DMS153 treated with DMSO at 0.1 percent for 48 hours (cell line): ENCODE results near the gene ACIN1.

ENCODE experiments used
- DNase-seq: peaks from one replicate; lab custom pipeline; 2025; ENCODE audit not compliant: unreplicated experiment; lab: John Stamatoyannopoulos, UW

ACIN1 gene

GRCh38 chr14:23045419-23046357 lies 49.2 kb downstream of the ACIN1 start:
- DNase-seq: no peak

DNA sequence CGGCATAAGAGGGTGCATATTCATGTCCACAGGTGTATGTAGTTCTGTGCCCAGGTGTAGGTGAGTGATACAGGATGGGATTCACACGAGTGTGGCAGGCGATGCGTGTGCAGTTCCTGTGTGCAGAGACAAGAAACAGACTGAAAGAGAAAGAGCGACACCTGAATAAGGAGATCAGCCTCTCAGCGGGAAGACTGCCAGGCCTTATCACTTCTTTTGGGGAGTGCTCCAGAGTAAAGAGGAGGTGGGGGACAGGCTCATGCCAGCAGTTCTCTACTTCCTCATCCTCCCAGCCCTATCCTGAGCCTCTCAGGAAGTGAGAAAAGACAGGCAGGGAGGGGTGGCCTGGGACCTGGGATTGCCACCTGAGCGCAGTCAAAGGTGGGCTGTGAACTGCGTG lies 50.1 kb downstream of the ACIN1 start:
- DNase-seq: no peak

GRCh38 chr14:23043754-23044153 lies 51.2 kb downstream of the ACIN1 start:
- DNase-seq: no peak

DNA sequence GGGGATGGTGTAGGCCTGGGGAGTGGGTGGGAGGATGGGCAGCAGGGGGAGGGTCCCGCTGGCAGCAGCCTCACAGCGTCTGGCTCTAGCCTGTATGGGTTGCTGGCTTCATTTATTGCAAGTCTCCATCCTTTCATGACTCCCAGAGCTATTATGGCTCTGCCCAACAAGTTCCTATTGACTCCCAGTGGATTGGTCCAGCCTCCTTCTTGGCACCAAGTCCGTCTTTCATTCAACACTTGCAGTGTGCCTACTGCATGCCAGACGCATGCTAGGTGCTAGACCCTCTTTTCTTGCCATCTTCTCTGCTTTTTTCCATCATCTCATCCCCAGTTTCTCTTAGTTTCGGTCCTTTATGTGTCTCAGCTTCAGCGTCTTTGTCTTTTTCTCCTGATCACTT lies 51.8 kb downstream of the ACIN1 start:
- DNase-seq: no peak

- no peak for DNase-seq
These were observed 52.6 kb downstream of the ACIN1 start, which contains the start of gene PSMB11 for GRCh38 chr14:23042162-23042965. Gene PSMB11 (plus strand): TSS chr14:23042212. CDS start chr14:23042226, 14 bp downstream.

GRCh38 chr14:23041729-23042128 lies 53.2 kb downstream of the ACIN1 start:
- no peak for DNase-seq

- no peak for DNase-seq
These were observed 54.8 kb downstream of the ACIN1 start for GRCh38 chr14:23040100-23040499.

DNA sequence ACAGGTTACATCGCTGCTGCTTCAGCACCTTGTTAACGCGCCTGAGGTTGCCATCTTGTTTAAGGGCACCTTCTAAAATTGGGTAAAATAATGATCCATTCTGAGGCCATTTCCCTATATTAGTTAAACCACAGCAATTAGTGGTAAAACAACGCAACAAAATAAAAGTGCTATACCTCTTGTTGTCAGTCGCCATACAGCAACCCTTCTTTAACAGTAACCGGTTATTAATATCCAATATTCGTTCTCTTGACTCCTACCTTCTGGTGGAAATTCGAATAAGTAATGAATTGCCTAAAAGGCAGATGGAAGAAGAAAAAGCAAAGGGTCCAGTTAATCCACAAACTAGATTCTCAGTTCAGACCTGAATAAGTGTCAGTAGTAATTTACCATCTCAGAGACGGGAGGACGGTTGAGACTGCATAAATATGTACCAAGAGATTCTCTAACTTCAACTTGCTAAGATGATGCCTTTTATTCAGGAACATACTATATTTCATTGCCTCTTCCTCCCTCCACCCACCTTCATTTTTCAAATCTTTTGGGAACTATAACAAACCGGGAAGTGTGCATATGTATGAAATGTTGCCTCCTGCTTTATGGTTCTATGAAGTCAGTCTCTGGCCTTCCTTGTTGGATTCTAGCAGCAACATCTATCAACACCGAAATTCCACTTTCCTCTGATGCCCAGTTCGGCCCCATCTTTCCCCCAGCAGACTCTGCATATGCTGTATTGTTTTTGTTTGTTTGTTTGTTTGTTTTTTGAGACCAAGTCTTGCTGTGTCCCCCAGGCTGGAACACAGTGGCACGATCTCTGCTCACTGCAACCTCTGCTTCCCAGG lies 59.4 kb downstream of the ACIN1 start:
- no peak for DNase-seq

GRCh38 chr14:23034498-23035302 lies 60.2 kb downstream of the ACIN1 start, which contains the start of gene PSMB5:
Gene PSMB5 (minus strand): TSS chr14:23034900. CDS start chr14:23034881, 19 bp downstream.
- DNase-seq: no peak

GRCh38 chr14:23033801-23034497 lies 61.0 kb downstream of the ACIN1 start:
- no peak for DNase-seq

DNA sequence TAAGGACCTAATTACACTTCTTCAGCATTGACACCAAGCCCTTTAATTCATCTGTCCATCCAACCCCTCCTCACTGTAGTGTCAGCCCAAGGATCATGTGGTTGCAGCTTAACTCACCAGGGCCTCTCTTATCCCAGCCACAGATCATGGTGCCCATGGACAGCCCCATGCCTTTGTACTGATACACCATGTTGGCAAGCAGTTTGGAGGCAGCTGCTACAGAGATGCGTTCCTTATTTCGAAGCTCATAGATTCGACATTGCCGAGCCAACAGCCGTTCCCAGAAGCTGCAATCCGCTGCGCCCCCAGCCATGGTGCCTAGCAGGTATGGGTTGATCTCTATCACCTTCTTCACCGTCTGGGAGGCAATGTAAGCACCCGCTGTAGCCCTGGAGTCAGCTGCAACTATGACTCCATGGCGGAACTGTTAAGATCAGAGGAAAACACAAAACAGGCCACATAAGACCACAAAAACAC lies 61.6 kb downstream of the ACIN1 start:
- no peak for DNase-seq

DNA sequence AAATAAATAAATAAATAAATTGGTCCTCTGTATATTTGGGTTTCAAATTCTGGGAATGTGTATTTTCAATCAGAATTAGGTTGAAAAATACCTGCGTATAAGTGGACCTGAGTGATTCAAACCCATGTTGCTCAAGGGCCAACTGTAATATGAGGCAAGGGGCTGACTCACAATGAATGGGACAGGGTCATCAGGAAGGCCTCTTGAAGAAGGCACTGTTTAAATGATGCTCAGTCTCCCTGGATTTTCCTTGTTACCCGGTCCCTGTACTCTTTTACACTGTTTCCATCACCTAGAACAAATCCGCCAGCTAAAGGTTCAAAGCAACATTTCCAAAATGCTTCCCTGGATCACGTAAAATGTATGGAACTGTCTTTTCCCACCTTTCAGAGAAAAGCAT lies 64.0 kb downstream of the ACIN1 start:
- no peak for DNase-seq

- DNase-seq: no peak
These were observed 66.1 kb downstream of the ACIN1 start for GRCh38 chr14:23028799-23029198.

GRCh38 chr14:23025151-23025814 lies 69.7 kb downstream of the ACIN1 start:
- DNase-seq: no peak

- no peak for DNase-seq
These were observed 70.3 kb downstream of the ACIN1 start for GRCh38 chr14:23024612-23025075.

- no peak for DNase-seq
These were observed 71.2 kb downstream of the ACIN1 start for GRCh38 chr14:23023795-23024152.

DNA sequence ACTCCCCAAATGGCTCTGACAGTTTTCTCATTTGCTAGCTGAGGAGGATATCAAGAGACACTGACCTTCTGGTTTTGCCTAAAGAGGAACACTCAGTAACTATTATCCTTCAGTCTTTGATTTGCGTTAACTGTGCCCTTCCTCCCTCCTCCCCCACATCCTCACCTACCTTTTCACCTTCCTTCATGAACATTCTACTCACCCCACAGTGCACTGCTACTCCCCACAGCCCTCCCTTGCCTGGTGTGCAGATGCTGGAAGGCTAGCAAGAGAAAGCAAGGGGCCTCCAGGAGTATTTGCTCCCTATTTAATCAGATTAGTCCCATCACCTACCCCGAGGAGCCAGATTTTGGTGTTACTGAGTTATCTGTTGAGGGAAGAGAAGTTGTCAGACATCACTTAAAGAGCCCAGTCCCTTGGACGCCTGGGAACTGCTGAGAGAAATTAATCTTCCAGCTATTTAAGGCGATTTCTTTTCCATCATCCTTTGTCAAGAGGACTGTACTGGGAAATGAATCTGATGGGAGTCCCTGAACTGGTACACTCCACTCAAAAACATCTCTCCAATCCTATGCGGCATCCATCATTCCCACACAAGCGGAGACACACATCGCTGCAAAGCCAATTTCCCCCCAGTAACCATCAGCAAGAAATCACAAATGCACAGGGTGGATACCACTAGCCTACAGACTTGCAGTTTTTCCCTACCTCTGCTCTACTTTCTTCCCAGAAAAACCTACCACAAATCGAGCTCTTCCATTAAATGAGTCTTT lies 71.7 kb downstream of the ACIN1 start:
- DNase-seq: no peak

DNA sequence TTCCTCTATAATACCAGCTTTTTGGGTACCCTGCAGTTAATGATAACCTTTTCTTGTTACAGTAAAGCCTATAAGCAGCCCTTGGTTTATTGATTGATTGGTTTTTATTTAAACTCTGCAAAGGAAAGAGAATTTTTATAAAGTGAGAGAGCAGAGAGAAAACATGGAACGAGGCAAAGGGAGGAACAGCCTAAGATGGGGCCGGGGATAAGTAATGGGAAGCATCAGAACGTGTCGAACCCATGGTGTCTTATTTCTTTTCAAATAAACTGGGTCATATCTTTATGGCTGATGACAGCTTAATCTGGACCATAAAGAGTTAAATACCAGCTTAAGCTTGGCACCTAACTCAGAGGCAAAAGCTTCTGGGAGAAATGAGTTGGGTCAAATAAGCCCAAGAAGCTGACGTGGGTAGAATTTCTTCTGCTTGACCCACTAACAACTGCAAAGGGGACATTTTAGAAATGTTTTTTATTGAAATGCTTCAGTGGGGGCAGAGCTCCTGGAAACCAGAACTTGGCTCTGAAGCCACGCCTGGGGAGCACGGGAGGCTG lies 73.0 kb downstream of the ACIN1 start:
- no peak for DNase-seq
